CD4-positive, alpha-beta T cell (primary cell): ENCODE results near the gene ADGRG2. TPM values are rescaled to one million over a fixed set of nuclear protein-coding genes. Genes with fewer than 3 reads are reported as not detected.

Source experiments
- ATAC-seq: fragments of 200-7000 bp; cut with Tn5 transposase; one replicate; pipeline ENCODE4 v1.10.0; 2022; ENCODE audit warnings: mild to moderate bottlenecking; ENCODE audit not compliant: poor library complexity
- CTCF ChIA-PET: fragments of 350-600 bp; sonication (Branson Sonifier 250); formaldehyde crosslinking; loops from one replicate; lab custom pipeline; 2021; ENCODE audit warnings: antibody characterized with exemption, inconsistent platforms; lab: Charles Lee
- POLR2A ChIA-PET: fragments of 350-600 bp; sonication (Branson Sonifier 250); formaldehyde crosslinking; loops from one replicate; lab custom pipeline; 2021; ENCODE audit warnings: antibody characterized with exemption, inconsistent platforms; lab: Charles Lee
- DNase-seq, 14 experiments: peaks; one replicate each; pipeline ENCODE4 v3.0.0-alpha.2; 2013 to 2020; ENCODE audit warnings: mixed read lengths in 2 of 14
- H3K27ac ChIP-seq, 2 donors: one replicate each; pipeline versions ENCODE4 v1.5.1 to v1.7.0; 2013; ENCODE audit warnings: low read length in 2 of 2, low read depth in 1 of 2, mild to moderate bottlenecking in 1 of 2
- H3K27me3 ChIP-seq, 2 experiments: 1 replicate in 1 of 2; 2 replicates in 1 of 2; pipeline versions ENCODE4 v1.6.1 to v1.7.0; 2013; ENCODE audit warnings: low read length in 2 of 2, control low read depth in 1 of 2, mild to moderate bottlenecking in 1 of 2, moderate library complexity in 1 of 2; ENCODE audit not compliant: insufficient read depth in 2 of 2, control insufficient read depth in 1 of 2
- H3K36me3 ChIP-seq: one replicate; pipeline ENCODE4 v1.6.1; 2013; ENCODE audit warnings: low read length, control low read depth; ENCODE audit not compliant: insufficient read depth
- H3K4me1 ChIP-seq: one replicate; pipeline ENCODE4 v1.6.1; 2013; ENCODE audit warnings: low read length, control low read depth; ENCODE audit not compliant: insufficient read depth
- H3K4me3 ChIP-seq: one replicate; pipeline ENCODE4 v1.5.1; 2013; ENCODE audit warnings: mild to moderate bottlenecking, low read length, moderate library complexity
- H3K9me3 ChIP-seq, 2 experiments: 1 replicate in 1 of 2; 2 replicates in 1 of 2; pipeline versions ENCODE4 v1.6.1 to v1.7.0; 2013; ENCODE audit warnings: low read length in 2 of 2, mild to moderate bottlenecking in 2 of 2, control low read depth in 1 of 2, moderate library complexity in 1 of 2; ENCODE audit not compliant: control insufficient read depth in 1 of 2, insufficient read depth in 1 of 2
- H3K27ac Mint-ChIP-seq: one replicate; pipeline ENCODE4 v1.8.0; 2020; ENCODE audit warnings: mixed read lengths
- H3K27me3 Mint-ChIP-seq: one replicate; pipeline ENCODE4 v1.8.0; 2021; ENCODE audit warnings: mixed read lengths
- H3K36me3 Mint-ChIP-seq: one replicate; pipeline ENCODE4 v1.8.0; 2021; ENCODE audit warnings: low read depth, mixed read lengths
- H3K4me1 Mint-ChIP-seq: one replicate; pipeline ENCODE4 v1.8.0; 2021; ENCODE audit warnings: low read depth, mixed read lengths
- H3K4me3 Mint-ChIP-seq: one replicate; pipeline ENCODE4 v1.8.0; 2020; ENCODE audit warnings: mild to moderate bottlenecking, mixed read lengths
- H3K9me3 Mint-ChIP-seq: one replicate; pipeline ENCODE4 v1.8.0; 2020; ENCODE audit warnings: mixed read lengths
- intact Hi-C, 2 experiments: fragments of 100-400 bp; cut with DNase I in 1 of 2; cut with micrococcal nuclease in 1 of 2; formaldehyde crosslinking; loops; one replicate each; pipeline versions ENCODE4 v1.15.1 to v1.9.0; 2023 to 2025; cut with DNase I, micrococcal nuclease
- total RNA-seq, 174 experiments: library from RNA in 2 of 174; stranded (reverse) in 2 of 174; gene quantifications; one replicate each; pipeline ENCODE4 v1.2.3 and lab custom pipeline; 2021 to 2026
- TF ChIP-seq, protein P1 (sequence below): fragments of 200-600 bp; IDR thresholded peaks from one replicate; pipeline ENCODE4 v1.8.0; 2022; ENCODE audit warnings: antibody characterized with exemption, mild to moderate bottlenecking

ADGRG2 gene
- total RNA-seq, 2 experiments from 2014 or later, result not detected

DNA sequence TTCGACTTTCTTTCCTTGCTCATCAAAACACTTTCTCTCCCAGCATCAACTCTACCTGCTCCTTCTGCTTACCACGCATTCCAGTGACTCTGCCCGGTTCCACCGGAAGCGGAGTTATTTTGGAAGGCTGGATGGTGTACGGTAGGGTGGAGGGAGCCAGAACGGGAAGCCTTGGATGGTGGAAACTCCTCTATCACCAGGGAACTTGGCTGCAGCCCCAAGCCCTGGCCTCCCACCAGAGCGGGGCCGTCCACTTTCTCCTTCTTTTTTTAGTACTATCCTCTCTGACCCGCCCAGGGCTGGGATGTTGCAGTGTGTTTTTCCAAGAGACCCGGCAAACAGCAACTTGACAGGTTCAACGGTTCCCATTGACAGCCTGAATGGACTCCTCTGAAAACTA, 27.6 kb downstream of the ADGRG2 start:
- intact Hi-C loops, result no loop called here
- POLR2A ChIA-PET, result no interaction called here
- Mint-ChIP-seq H3K27ac (no peak overlapping the region), H3K4me1 (no peaks in the 10 kb centered on the region), H3K4me3 (no peak overlapping the region), H3K36me3 (no peaks in the 10 kb centered on the region), H3K27me3 (no peaks in the 10 kb centered on the region), H3K9me3 (peaks cover 2% of the 10 kb centered on the region)
- no peaks in the 10 kb centered on the region for H3K4me1 ChIP-seq
- CTCF ChIA-PET, result no interaction called here
- H3K27ac ChIP-seq, result no peak overlapping the region
- DNase-seq (no peak), ATAC-seq (no peak)
- peaks cover 0 to 2% of the 10 kb centered on the region in 2 experiments for H3K27me3 ChIP-seq
- TF ChIP-seq, protein P1, sequence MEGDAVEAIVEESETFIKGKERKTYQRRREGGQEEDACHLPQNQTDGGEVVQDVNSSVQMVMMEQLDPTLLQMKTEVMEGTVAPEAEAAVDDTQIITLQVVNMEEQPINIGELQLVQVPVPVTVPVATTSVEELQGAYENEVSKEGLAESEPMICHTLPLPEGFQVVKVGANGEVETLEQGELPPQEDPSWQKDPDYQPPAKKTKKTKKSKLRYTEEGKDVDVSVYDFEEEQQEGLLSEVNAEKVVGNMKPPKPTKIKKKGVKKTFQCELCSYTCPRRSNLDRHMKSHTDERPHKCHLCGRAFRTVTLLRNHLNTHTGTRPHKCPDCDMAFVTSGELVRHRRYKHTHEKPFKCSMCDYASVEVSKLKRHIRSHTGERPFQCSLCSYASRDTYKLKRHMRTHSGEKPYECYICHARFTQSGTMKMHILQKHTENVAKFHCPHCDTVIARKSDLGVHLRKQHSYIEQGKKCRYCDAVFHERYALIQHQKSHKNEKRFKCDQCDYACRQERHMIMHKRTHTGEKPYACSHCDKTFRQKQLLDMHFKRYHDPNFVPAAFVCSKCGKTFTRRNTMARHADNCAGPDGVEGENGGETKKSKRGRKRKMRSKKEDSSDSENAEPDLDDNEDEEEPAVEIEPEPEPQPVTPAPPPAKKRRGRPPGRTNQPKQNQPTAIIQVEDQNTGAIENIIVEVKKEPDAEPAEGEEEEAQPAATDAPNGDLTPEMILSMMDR, result no peak
- peaks cover 0 to under 1% of the 10 kb centered on the region in 2 experiments for H3K9me3 ChIP-seq
- H3K4me3 ChIP-seq, result no peak overlapping the region
- no peaks in the 10 kb centered on the region for H3K36me3 ChIP-seq

DNA sequence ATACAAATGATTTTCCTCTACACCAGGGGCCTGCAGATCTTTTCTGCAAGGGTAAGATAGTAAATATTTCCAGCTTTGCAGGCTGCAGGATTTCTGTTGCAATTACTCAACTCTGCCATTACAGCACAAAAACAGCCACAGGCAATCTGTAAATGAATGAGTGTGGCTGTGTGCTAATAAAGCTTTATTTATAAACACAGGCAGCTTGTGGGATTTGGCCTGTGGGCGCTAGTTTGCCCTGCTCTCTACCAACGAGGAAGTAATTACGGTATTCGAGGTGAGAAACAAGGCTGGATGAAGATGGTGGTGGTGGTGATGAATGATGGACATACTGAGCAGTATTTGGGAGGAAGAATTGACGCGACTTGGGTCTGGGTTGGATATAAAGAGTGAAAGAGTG, 30.7 kb downstream of the ADGRG2 start:
- TF ChIP-seq, protein P1, result no peak
- Histone ChIP-seq H3K9me3 (peaks cover 0 to 4% of the 10 kb centered on the region in 2 experiments), H3K27me3 (peaks cover 0 to 2% of the 10 kb centered on the region in 2 experiments), H3K36me3 (no peaks in the 10 kb centered on the region), H3K4me3 (no peak overlapping the region), H3K4me1 (no peaks in the 10 kb centered on the region), H3K27ac (no peak overlapping the region)
- Mint-ChIP-seq H3K36me3 (no peaks in the 10 kb centered on the region), H3K4me1 (no peaks in the 10 kb centered on the region), H3K27me3 (no peaks in the 10 kb centered on the region), H3K27ac (no peak overlapping the region), H3K4me3 (no peak overlapping the region), H3K9me3 (peaks cover 4% of the 10 kb centered on the region)
- intact Hi-C loops, result no loop called here
- no peak for DNase-seq
- CTCF ChIA-PET, result no interaction called here
- ATAC-seq, result no peak
- POLR2A ChIA-PET, result no interaction called here

DNA sequence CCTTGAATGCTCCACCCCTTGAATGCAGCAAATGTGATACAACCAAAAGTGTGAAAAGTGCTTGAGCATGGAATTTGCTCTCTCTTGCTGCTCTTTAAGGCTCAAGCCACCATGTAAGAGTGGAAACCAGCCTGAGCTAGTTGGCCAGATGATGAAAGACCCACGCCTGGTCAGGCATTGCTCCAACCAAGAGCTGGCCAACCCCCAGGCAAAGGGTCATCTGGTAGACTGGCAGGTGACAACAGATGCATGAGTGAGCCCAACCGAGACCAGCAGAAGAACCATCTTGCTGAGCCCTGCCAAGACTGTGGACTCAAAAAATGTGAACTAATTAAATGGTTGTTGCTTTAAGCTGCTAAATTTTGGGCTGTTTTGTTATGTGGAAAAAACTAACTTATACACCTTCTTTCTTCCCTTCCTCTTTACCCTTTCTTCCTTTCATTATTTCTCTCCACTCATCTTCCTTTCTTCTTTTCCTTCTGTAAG, 32.7 kb downstream of the ADGRG2 start:
- Mint-ChIP-seq H3K4me3 (no peak overlapping the region), H3K36me3 (no peaks in the 10 kb centered on the region), H3K27me3 (no peaks in the 10 kb centered on the region), H3K27ac (no peak overlapping the region), H3K9me3 (peaks cover 4% of the 10 kb centered on the region), H3K4me1 (no peaks in the 10 kb centered on the region)
- TF ChIP-seq, protein P1, result no peak
- no peaks in the 10 kb centered on the region for H3K36me3 ChIP-seq
- DNase-seq (no peak), ATAC-seq (no peak)
- no peak overlapping the region for H3K4me3 ChIP-seq
- ChIA-PET POLR2A (no interaction called here), CTCF (no interaction called here)
- peaks cover 0 to 4% of the 10 kb centered on the region in 2 experiments for H3K9me3 ChIP-seq
- no peaks in the 10 kb centered on the region for H3K4me1 ChIP-seq
- intact Hi-C loops, result no loop called here
- H3K27me3 ChIP-seq, result peaks cover 0 to 2% of the 10 kb centered on the region in 2 experiments
- H3K27ac ChIP-seq, result no peak overlapping the region
